ENCODE results near the gene ST6GALNAC5.
"Not testable (repeated sequence)": the region's sequence is repeated elsewhere in the genome, so short reads cannot be mapped to it uniquely, and the experiment has no call there.

ST6GALNAC5 gene

DNA sequence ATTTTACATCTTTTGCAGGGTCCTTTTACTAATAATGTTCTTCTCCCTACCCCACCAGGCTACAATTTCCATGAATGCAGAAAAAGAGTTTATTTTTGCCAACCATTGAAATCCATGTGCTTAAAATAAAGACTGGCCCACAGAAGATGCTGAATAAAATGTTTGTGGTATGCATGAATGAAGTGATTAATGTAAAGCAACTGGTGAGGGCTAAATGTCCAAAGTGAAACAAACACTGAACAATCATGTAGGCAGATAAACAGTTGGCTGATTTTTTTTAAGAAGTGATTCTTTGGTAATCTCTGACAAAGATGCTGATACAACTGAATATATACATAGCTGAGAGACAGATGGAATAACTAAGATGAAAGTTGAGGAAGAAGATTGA, 94.5 kb downstream of the ST6GALNAC5 start:
- Mint-ChIP-seq H3K27ac (peak overlapping the region; percentile 32 to 65 (median 49)), H3K27me3 (ENCODE audit: low read depth) (no peaks in the 10 kb centered on the region), H3K36me3 (ENCODE audit: low read depth) (peaks cover 5% of the 10 kb centered on the region), H3K4me1 (peaks cover 23% of the 10 kb centered on the region), H3K4me3 (peak overlapping the region in 1 of 3 experiments; percentile 29), H3K9me3 (peaks cover 22% of the 10 kb centered on the region)
- TF ChIP-seq, protein P1, sequence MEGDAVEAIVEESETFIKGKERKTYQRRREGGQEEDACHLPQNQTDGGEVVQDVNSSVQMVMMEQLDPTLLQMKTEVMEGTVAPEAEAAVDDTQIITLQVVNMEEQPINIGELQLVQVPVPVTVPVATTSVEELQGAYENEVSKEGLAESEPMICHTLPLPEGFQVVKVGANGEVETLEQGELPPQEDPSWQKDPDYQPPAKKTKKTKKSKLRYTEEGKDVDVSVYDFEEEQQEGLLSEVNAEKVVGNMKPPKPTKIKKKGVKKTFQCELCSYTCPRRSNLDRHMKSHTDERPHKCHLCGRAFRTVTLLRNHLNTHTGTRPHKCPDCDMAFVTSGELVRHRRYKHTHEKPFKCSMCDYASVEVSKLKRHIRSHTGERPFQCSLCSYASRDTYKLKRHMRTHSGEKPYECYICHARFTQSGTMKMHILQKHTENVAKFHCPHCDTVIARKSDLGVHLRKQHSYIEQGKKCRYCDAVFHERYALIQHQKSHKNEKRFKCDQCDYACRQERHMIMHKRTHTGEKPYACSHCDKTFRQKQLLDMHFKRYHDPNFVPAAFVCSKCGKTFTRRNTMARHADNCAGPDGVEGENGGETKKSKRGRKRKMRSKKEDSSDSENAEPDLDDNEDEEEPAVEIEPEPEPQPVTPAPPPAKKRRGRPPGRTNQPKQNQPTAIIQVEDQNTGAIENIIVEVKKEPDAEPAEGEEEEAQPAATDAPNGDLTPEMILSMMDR (IDR thresholded peaks at IDR 0.05; ENCODE audit: unreplicated experiment in 3 of 3) = no peak

DNA sequence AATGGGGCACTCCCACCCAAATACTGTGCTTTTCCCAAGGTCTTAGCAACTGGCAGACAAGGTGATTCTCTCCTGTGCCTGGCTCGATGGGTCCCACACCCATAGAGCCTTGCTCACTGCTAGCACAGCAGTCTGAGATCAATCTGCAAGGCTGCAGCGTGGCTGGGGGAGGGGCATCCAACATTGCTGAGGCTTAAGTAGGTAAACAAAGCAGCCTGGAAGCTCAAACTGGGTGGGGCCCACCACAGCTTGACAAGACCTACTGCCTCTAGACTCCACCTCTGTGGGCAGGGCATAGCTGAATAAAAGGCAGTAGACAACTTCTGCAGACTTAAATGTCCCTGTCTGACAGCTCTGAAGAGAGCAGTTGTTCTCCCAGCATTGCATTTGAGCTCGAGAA, 114.0 kb downstream of the ST6GALNAC5 start:
- H3K36me3 Mint-ChIP-seq (ENCODE audit: low read depth); H3K4me3 Mint-ChIP-seq; H3K4me1 Mint-ChIP-seq; H3K27ac Mint-ChIP-seq; H3K27me3 Mint-ChIP-seq (ENCODE audit: low read depth): not testable (repeated sequence)
- peaks cover 78% of the 10 kb centered on the region for H3K9me3 Mint-ChIP-seq

DNA sequence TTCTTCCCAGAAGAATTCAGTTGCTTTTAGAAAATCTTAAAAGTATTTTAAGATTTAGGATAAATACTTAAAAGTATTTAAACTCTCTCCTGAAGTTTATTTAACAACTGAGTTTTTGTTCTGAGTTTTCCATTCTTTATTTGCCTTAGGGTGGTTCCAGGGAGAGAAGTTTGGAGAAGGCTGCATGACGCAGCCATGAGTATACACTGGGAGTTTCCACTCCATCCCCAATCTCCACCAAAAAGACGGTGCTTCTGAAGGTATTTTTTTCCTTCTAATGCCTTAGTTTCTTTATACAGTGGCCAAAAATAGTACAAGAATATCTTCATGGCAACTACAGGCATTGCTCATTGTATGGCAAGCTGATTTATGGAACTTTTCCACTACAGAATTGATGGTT, 122.7 kb downstream of the ST6GALNAC5 start:
- H3K36me3 Mint-ChIP-seq (ENCODE audit: low read depth) = no peaks in the 10 kb centered on the region
- no peaks in the 10 kb centered on the region for H3K27me3 Mint-ChIP-seq (ENCODE audit: low read depth)
- no peak overlapping the region for H3K4me3 Mint-ChIP-seq
- TF ChIP-seq, protein P1 (IDR thresholded peaks at IDR 0.05; ENCODE audit: unreplicated experiment in 3 of 3) = no peak
- H3K9me3 Mint-ChIP-seq = peaks cover 12% of the 10 kb centered on the region
- peaks cover 15% of the 10 kb centered on the region for H3K4me1 Mint-ChIP-seq
- no peak overlapping the region for H3K27ac Mint-ChIP-seq

DNA sequence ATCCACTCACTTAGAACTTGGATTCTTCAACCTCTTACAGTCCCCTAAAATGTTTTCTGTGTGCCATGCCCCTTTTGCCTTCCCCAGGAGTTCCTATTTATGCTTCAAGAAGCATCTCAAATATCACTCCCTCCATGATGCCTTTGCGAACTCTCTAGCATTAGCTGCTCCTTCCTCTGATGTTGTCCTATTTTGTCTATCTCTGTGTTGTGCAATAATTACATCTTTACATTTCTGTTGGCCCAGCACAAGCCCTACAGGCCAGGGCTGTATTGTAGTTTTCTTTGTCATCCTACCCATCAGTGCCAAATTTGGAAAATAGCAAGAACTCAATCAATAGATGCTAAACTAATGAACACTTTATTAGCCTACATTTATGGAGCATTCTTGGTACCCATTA, 125.8 kb downstream of the ST6GALNAC5 start:
- TF ChIP-seq, protein P1 (IDR thresholded peaks at IDR 0.05; ENCODE audit: unreplicated experiment in 3 of 3) = no peak
- Mint-ChIP-seq H3K4me3 (no peak overlapping the region), H3K27ac (peak overlapping the region in 1 of 3 experiments; percentile 2), H3K27me3 (ENCODE audit: low read depth) (no peaks in the 10 kb centered on the region), H3K36me3 (ENCODE audit: low read depth) (no peaks in the 10 kb centered on the region), H3K9me3 (no peaks in the 10 kb centered on the region), H3K4me1 (peaks cover 30% of the 10 kb centered on the region)

DNA sequence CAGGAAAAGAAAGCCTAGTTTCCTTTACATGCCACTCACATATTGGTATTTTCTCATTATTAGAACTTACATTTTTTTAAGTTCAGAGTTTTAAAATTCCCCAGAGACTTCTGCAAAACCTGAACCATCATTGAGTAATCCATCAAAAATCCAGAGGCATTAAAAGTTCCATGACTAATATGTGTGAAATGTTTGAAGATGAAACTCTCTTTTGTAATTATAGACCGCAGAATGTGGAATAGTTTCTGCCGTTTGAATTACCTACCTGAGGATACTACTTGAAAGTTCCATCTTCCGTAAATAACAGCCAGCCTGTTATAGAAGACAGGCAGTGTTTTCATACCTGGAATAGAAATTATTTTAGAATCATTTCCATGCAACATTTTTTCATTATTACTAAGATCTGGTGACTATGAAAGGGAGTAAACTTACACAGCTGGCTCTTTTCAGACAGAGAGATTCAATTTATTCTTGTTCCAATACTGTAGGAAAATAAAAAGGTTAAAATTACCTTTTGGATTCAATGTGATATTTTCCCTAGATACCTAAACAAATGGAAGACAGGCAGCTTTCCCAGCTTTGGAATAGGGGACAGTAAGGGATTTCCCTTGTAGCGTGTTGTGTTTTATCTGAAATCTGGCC, 131.4 kb downstream of the ST6GALNAC5 start:
- Mint-ChIP-seq H3K4me3 (no peak overlapping the region), H3K27ac (no peak overlapping the region), H3K36me3 (ENCODE audit: low read depth) (no peaks in the 10 kb centered on the region), H3K4me1 (peaks cover 25% of the 10 kb centered on the region), H3K9me3 (peaks cover 7% of the 10 kb centered on the region), H3K27me3 (ENCODE audit: low read depth) (no peaks in the 10 kb centered on the region)
- TF ChIP-seq, protein P1 (IDR thresholded peaks at IDR 0.05; ENCODE audit: unreplicated experiment in 3 of 3) = no peak

DNA sequence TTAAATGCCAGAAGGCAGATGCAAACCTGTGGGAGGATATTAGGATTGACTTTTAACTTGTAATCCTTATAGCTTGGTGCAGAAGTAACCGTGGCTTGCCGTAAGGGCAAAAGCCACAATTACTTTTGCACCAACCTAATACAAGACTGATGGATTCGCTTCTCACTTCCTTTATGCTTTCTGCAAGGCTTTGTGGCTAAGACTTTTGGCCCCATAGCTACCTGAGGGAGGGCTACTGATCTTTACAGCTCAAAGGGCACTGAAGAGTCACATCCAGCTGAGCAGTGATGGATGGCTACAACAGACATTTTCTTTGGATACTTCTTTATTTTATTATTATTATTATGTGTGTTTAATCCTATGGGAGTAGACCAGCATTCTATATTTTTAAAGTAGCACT, 140.4 kb downstream of the ST6GALNAC5 start:
- TF ChIP-seq, protein P1 (IDR thresholded peaks at IDR 0.05; ENCODE audit: unreplicated experiment in 3 of 3) = no peak

More for the DNA sequence above, 140.4 kb downstream of the ST6GALNAC5 start:
- no peak overlapping the region for H3K27ac Mint-ChIP-seq
- H3K27me3 Mint-ChIP-seq (ENCODE audit: low read depth) = no peaks in the 10 kb centered on the region
- peaks cover 4% of the 10 kb centered on the region for H3K9me3 Mint-ChIP-seq
- no peaks in the 10 kb centered on the region for H3K36me3 Mint-ChIP-seq (ENCODE audit: low read depth)
- no peak overlapping the region for H3K4me3 Mint-ChIP-seq
- peaks cover 5% of the 10 kb centered on the region for H3K4me1 Mint-ChIP-seq
